Heart left ventricle (tissue), 16 donors: ENCODE data around the gene MYO18B. TPM values are rescaled to one million over a fixed set of nuclear protein-coding genes. Genes with fewer than 3 reads are reported as not detected.

Experiments
- ATAC-seq, 4 donors: fragments of 200-7000 bp; cut with Tn5 transposase; one replicate each; pipeline ENCODE4 v1.9.1; 2020 to 2022; ENCODE audit warnings: moderate library complexity in 4 of 4, mild to moderate bottlenecking in 3 of 4, moderate number of reproducible peaks in 1 of 4
- DNase-seq, 5 donors: peaks; one replicate each; pipeline ENCODE4 v3.0.0-alpha.2; 2020
- H3K27ac ChIP-seq, 12 donors: fragments of 200-600 bp; sonication (generic) in 4 of 12; one replicate each; pipeline versions ENCODE4 v1.5.0 to v1.8.0; 2016 to 2022; ENCODE audit warnings: mild to moderate bottlenecking in 2 of 12
- H3K27me3 ChIP-seq, 9 donors: fragments of 200-600 bp; sonication (generic) in 2 of 9; one replicate each; pipeline versions ENCODE4 v1.5.1 to v1.8.0; 2016 to 2022; ENCODE audit warnings: mild to moderate bottlenecking in 3 of 9
- H3K36me3 ChIP-seq, 9 donors: fragments of 200-600 bp; sonication (generic) in 2 of 9; one replicate each; pipeline versions ENCODE4 v1.5.0 to v1.8.0; 2018 to 2022; ENCODE audit warnings: mild to moderate bottlenecking in 2 of 9
- H3K4me1 ChIP-seq, 12 donors: fragments of 200-600 bp; sonication (generic) in 4 of 12; one replicate each; pipeline versions ENCODE4 v1.5.0 to v1.8.0; 2016 to 2022; ENCODE audit warnings: mild to moderate bottlenecking in 3 of 12
- H3K4me3 ChIP-seq, 12 donors: fragments of 200-600 bp; sonication (generic) in 4 of 12; one replicate each; pipeline versions ENCODE4 v1.5.0 to v1.8.0; 2017 to 2022; ENCODE audit warnings: mild to moderate bottlenecking in 9 of 12, moderate library complexity in 4 of 12
- H3K9me3 ChIP-seq, 12 donors: fragments of 200-600 bp; sonication (generic) in 4 of 12; one replicate each; pipeline versions ENCODE4 v1.5.0 to v1.8.0; 2016 to 2022; ENCODE audit warnings: mild to moderate bottlenecking in 1 of 12
- POLR2A ChIP-seq, 2 donors: fragments of 450-650 bp; IDR thresholded peaks; one replicate each; pipeline ENCODE4 v1.6.1; 2017; ENCODE audit warnings: antibody characterized with exemption in 2 of 2, mild to moderate bottlenecking in 2 of 2, moderate library complexity in 2 of 2
- WGBS, 4 donors: extraction: QIAGEN DNeasy Blood & Tissue Kit in 2 of 4; methylation state at CpG; one replicate each; pipeline versions ENCODE4 v1.1.5 to v1.1.7; 2013 to 2018; 5-methylcytosine and 5-hydroxymethylcytosine counted together
- intact Hi-C, 10 donors: fragments of 100-400 bp; cut with DNase I; formaldehyde crosslinking; loops; one replicate each; pipeline versions ENCODE4 v1.11.1 to v1.14.2; 2022
- polyA plus RNA-seq, 2 donors: library from polyadenylated mRNA; stranded (reverse); fragments of 200-250 nt; gene quantifications; one replicate each; pipeline ENCODE4 v1.2.3, GENCODE V29; 2013
- total RNA-seq, 9 donors: library from RNA; depleted of rRNA in 2 of 9; stranded (reverse); fragments of >200 nt in 2 of 9; fragmentation: NEBNext Ultra II Directional in 3 of 9; extraction: Animal tissue kit (Norgen Biotek cat#: 25700) in 3 of 9; gene quantifications; one replicate each; pipeline versions ENCODE4 v1.1.0 to v1.2.4, GENCODE V29; 2016 to 2023
- TF ChIP-seq, protein P1 (sequence below), 12 donors: fragments of 200-600 bp; sonication (generic) in 4 of 12; IDR thresholded peaks; one replicate each; pipeline versions ENCODE4 v1.5.0 to v1.8.0; 2018 to 2022; ENCODE audit warnings: antibody characterized with exemption in 12 of 12, mild to moderate bottlenecking in 5 of 12
- donor health status: ischemic (EF 13 %, LVEDD 7.1; RV severe dilation, severe dysfunction).
- donor health status: healthy with polysubstance abuse.
- donor health status: DM: no; HTN: yes; CAD: no.
- donor health status: DM: no; HTN: no; CAD: no.
- donor health status: ischemic (EF 25% LVEDD 6.9; RV normal size, moderate dysfunction).
- donor health status: ischemic (EF 25% LVEDD 5.7; RV mildly dilated, moderate dysfunction).
- donor health status: healthy.
- donor health status: DM: yes; HTN: yes; CAD: no.
- donor health status: ischemic (EF 35%, LVEDD 5.7; RV mildly dilated, moderate dysfunction).
- donor health status: nonischemic (EF 11% LVEDD 7.7; RV severe dilation, severe dysfunction).
- donor health status: DM: yes; HTN: yes; CAD: no.
- donor health status: PGD.
- donor health status: ischemic (EF 29% LVEDD 5.4; RV normal size, mild dysfunction).
- donor health status: nonischemic (EF 23%, LVEDD 6.1; RV moderate dilation, normal function).

The MYO18B gene
- total and polyA plus RNA-seq, 11 donors: 140 to 301 (median 193) TPM

DNA sequence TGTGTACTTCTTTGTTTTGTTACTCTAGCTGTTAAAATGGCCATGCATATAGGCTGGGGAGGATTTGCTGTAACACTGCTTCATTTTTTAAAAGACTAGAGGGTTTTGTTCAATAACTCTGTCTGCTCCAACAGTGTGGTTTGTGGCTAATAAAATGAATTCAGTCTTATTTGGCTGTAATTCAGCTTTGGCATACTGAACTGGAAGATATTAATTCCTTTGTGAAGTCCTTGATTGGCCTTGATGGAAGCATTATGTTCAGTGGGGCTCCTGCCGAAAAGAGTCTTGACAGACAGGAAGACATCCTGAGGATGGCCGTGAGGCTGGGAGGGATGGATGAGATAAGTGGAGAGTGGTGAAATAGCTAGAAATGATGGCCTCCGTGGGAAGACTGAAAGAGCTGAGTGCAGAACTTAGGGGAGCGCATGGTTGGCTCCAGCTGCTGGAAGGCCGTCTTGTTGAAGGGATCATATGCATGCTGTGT, 44.8 kb upstream of the MYO18B start:
- ATAC-seq: no peak
- 70 to 84% (median 75%) methylated on average over 5 of the region's 5 CpGs for WGBS, 4 donors
- no peak for TF ChIP-seq POLR2A (IDR thresholded peaks at IDR 0.05)
- TF ChIP-seq, protein P1, sequence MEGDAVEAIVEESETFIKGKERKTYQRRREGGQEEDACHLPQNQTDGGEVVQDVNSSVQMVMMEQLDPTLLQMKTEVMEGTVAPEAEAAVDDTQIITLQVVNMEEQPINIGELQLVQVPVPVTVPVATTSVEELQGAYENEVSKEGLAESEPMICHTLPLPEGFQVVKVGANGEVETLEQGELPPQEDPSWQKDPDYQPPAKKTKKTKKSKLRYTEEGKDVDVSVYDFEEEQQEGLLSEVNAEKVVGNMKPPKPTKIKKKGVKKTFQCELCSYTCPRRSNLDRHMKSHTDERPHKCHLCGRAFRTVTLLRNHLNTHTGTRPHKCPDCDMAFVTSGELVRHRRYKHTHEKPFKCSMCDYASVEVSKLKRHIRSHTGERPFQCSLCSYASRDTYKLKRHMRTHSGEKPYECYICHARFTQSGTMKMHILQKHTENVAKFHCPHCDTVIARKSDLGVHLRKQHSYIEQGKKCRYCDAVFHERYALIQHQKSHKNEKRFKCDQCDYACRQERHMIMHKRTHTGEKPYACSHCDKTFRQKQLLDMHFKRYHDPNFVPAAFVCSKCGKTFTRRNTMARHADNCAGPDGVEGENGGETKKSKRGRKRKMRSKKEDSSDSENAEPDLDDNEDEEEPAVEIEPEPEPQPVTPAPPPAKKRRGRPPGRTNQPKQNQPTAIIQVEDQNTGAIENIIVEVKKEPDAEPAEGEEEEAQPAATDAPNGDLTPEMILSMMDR (IDR thresholded peaks at IDR 0.05): no peak
- Histone ChIP-seq H3K4me1 (peaks cover 0 to 30% (median 12%) of the 10 kb centered on the region in 12 donors), H3K27ac (no peak overlapping the region), H3K9me3 (no peaks in the 10 kb centered on the region), H3K4me3 (no peak overlapping the region), H3K36me3 (peaks cover 0 to 17% (median 0%) of the 10 kb centered on the region in 9 donors), H3K27me3 (no peaks in the 10 kb centered on the region)
- intact Hi-C loops: loop anchor here in 3 of 10 donors (5.0 to 10.0 kb wide), 2 partner anchors 132 to 150 kb away; partner anchors contain the start of gene GRK3 (in 2 of the 3)
- no peak for DNase-seq

DNA sequence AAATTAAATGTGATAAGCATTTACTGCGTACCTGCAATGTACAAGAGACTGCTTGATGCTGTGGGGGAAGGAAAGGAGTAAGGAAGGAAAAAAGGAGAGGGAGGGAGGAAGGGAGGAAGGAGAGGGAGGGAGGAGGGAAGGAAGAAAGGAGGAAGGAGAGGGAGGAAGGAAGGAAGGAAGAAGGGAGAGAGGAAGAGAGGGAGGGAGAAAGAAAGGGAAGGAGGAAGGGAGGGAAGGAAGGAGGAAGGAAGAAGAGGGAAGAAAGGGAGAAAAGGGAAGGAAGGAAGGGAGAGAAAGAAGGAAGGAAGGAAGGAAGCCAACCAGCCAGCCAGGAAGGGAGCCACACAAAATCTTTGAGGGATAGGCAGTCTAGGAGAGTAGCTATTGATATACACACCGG, 44.0 kb upstream of the MYO18B start:
- Histone ChIP-seq H3K27ac (no peak overlapping the region), H3K36me3 (peaks cover 0 to 17% (median 0%) of the 10 kb centered on the region in 9 donors), H3K4me3 (no peak overlapping the region), H3K27me3 (no peaks in the 10 kb centered on the region), H3K9me3 (no peaks in the 10 kb centered on the region), H3K4me1 (peaks cover 0 to 27% (median 14%) of the 10 kb centered on the region in 12 donors)
- no peak for DNase-seq
- TF ChIP-seq, protein P1 (IDR thresholded peaks at IDR 0.05): no peak
- no peak for TF ChIP-seq POLR2A (IDR thresholded peaks at IDR 0.05)
- intact Hi-C loops: loop anchor here in 3 of 10 donors (5.0 to 10.0 kb wide), 2 partner anchors 133 to 151 kb away; partner anchors contain the start of gene GRK3 (in 2 of the 3)
- ATAC-seq: no peak
- 80 to 86% (median 83%) methylated on average over 2 of the region's 2 CpGs for WGBS, 4 donors

DNA sequence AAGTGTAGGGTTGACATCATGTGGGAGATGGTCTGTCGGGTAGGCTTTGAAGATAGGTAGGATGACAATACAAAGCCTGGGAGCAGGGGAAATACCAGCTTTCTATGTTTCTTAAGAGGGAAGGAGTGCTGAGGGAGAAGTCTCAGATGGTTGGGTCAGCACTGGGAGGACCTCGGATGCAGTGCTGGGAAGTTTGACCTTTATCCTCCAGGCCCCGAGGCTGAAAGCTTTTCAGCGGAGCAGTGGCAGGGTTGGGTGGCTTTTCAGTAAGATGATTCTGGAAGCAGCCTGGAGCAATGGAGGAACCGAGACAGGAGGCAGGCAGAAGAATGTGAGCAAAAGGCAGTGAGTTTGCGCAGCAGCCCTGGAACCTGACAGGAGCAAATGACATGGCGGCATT, 43.5 kb upstream of the MYO18B start:
- H3K4me1 ChIP-seq: peaks cover 0 to 22% (median 13%) of the 10 kb centered on the region in 12 donors
- H3K27ac ChIP-seq: no peak overlapping the region
- no peak overlapping the region for H3K4me3 ChIP-seq
- intact Hi-C loops: loop anchor here in 3 of 10 donors (5.0 to 10.0 kb wide), 2 partner anchors 134 to 151 kb away; partner anchors contain the start of gene GRK3 (in 2 of the 3)
- H3K36me3 ChIP-seq: peaks cover 0 to 17% (median 0%) of the 10 kb centered on the region in 9 donors
- H3K27me3 ChIP-seq: no peaks in the 10 kb centered on the region
- H3K9me3 ChIP-seq: no peaks in the 10 kb centered on the region
- ATAC-seq (no peak), DNase-seq (no peak)
- TF ChIP-seq, protein P1 (IDR thresholded peaks at IDR 0.05): no peak
- no peak for TF ChIP-seq POLR2A (IDR thresholded peaks at IDR 0.05)
- 88 to 94% (median 93%) methylated on average over 7 of the region's 7 CpGs for WGBS, 4 donors

DNA sequence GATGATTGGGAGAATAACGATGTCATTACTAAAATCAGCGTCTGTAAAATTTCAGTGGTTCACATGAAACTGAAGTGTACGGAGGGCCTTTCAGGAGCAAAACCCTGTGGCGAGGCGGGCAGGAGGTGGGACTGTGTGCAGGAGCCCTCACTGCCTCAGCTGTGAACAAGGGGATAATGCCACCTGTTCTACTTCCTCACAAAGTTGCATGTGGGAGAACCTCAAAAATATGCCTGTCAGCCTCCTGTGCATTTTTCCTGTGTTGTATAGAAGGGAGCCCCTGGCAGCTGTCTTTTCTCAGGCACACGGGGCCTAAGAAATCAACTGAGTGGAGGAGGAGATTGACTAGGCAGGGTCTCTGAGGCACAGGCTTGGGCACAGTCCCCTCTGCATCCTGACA, 43.0 kb upstream of the MYO18B start:
- intact Hi-C loops: loop anchor here in 3 of 10 donors (5.0 to 10.0 kb wide), 2 partner anchors 134 to 152 kb away; partner anchors contain the start of gene GRK3 (in 2 of the 3)
- no peak for ATAC-seq
- H3K27me3 ChIP-seq: no peaks in the 10 kb centered on the region

More for the DNA sequence above, 43.0 kb upstream of the MYO18B start:
- 83 to 95% (median 92%) methylated on average over 6 of the region's 6 CpGs for WGBS, 4 donors
- TF ChIP-seq, protein P1 (IDR thresholded peaks at IDR 0.05): no peak
- no peak for TF ChIP-seq POLR2A (IDR thresholded peaks at IDR 0.05)
- H3K4me3 ChIP-seq: no peak overlapping the region
- no peak for DNase-seq
- H3K9me3 ChIP-seq: no peaks in the 10 kb centered on the region
- H3K27ac ChIP-seq: no peak overlapping the region
- H3K4me1 ChIP-seq: peaks cover 0 to 22% (median 13%) of the 10 kb centered on the region in 12 donors
- peaks cover 0 to 17% (median 0%) of the 10 kb centered on the region in 9 donors for H3K36me3 ChIP-seq
